T-helper 17 cell (primary cell): Measurements from ENCODE around the gene DIP2A. TPM values are rescaled to one million over a fixed set of nuclear protein-coding genes. Genes with fewer than 3 reads are reported as not detected.
A peak's percentile ranks its signal among the peaks of the same experiment; 100 is the strongest.

Experiments
- ATAC-seq: fragments of 150-1000 bp; cut with Tn5 transposase; 2 replicates; pipeline ENCODE4 v1.10.0; 2021; ENCODE audit warnings: mild to moderate bottlenecking, moderate library complexity
- DNase-seq, 3 donors: peaks; one replicate each; pipeline versions ENCODE4 v3.0.0 to v3.0.0-alpha.2; 2020 to 2021
- H3K9me3 ChIP-seq: one replicate; pipeline ENCODE4 v1.7.0; 2013; ENCODE audit warnings: low read length, mild to moderate bottlenecking; ENCODE audit not compliant: control insufficient read depth, poor library complexity, severe bottlenecking
- H3K27ac Mint-ChIP-seq: one replicate; pipeline ENCODE4 v1.8.0; 2022; ENCODE audit warnings: mild to moderate bottlenecking, moderate library complexity, mixed read lengths
- H3K27me3 Mint-ChIP-seq: one replicate; pipeline ENCODE4 v1.8.0; 2022; ENCODE audit warnings: mixed read lengths
- H3K36me3 Mint-ChIP-seq: one replicate; pipeline ENCODE4 v1.8.0; 2022; ENCODE audit warnings: low read depth, mixed read lengths
- H3K4me1 Mint-ChIP-seq: one replicate; pipeline ENCODE4 v1.8.0; 2022; ENCODE audit warnings: mild to moderate bottlenecking, mixed read lengths
- H3K4me3 Mint-ChIP-seq: one replicate; pipeline ENCODE4 v1.8.0; 2022; ENCODE audit warnings: mild to moderate bottlenecking, moderate library complexity, mixed read lengths
- total RNA-seq, 4 donors: library from RNA in 2 of 4; stranded (reverse) in 2 of 4; gene quantifications; one replicate each; pipeline ENCODE4 v1.2.3 and lab custom pipeline; 2022 to 2026

Gene DIP2A
- total RNA-seq, 2 donors from 2014 or later = 74.2 to 85.8 TPM

DNA sequence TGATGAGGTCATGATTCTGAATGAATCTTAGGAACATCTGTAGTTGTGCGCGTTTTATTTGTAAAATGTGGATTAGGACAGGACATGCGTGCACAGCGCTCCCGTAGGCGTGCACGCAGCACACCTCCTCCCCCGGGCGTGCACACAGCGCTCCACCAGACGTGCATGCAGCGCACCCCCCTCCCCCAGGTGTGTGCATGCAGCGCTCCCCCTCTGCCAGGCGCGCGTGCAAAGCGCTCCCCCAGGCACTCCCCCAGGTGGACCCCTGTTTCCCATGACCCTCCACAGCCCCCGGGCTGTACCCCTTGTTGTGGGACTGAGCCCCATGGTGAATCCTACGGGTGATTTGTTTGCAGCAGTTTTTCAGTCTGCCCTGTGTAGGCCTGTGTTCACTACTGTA lies 84.6 kb downstream of the DIP2A start:
- ATAC-seq (no peak), DNase-seq (no peak)
- Mint-ChIP-seq H3K4me1 (peaks cover 24% of the 10 kb centered on the region), H3K27ac (peak overlapping the region; percentile 87), H3K27me3 (no peaks in the 10 kb centered on the region), H3K4me3 (peak overlapping the region; percentile 61), H3K36me3 (peaks cover 11% of the 10 kb centered on the region)
- no peaks in the 10 kb centered on the region for H3K9me3 ChIP-seq

GRCh38 chr21:46544003-46544402 lies 85.3 kb downstream of the DIP2A start:
- DNase-seq (no peak), ATAC-seq (no peak)
- H3K36me3 Mint-ChIP-seq = peaks cover 13% of the 10 kb centered on the region
- H3K4me1 Mint-ChIP-seq = peaks cover 26% of the 10 kb centered on the region
- no peaks in the 10 kb centered on the region for H3K9me3 ChIP-seq
- H3K27ac Mint-ChIP-seq = peak overlapping the region; percentile 87
- H3K27me3 Mint-ChIP-seq = no peaks in the 10 kb centered on the region
- H3K4me3 Mint-ChIP-seq = peak overlapping the region; percentile 61

DNA sequence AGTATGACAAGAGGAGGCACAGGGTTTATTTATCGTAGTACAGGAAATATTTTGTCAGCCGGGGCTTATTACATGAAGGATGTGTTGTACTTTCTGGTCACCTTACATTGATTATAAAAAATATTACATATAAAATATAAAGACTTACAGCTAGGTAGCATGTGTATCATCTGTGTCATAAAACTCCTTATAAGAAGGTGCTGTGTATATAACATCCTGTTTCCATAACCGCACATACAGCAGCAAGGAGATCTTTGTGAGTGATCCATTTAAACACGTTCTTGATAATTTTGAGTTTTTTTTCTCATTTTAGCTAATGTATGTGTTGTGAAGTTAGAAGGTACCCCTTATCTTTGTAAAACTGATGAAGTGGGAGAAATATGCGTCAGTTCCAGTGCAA lies 86.1 kb downstream of the DIP2A start:
- Mint-ChIP-seq H3K4me3 (no peak overlapping the region), H3K36me3 (peaks cover 13% of the 10 kb centered on the region), H3K27ac (peak overlapping the region; percentile 87), H3K27me3 (no peaks in the 10 kb centered on the region), H3K4me1 (peaks cover 30% of the 10 kb centered on the region)
- DNase-seq (no peak), ATAC-seq (no peak)
- H3K9me3 ChIP-seq = no peaks in the 10 kb centered on the region

- no peak overlapping the region for H3K4me3 Mint-ChIP-seq
- peaks cover 31% of the 10 kb centered on the region for H3K4me1 Mint-ChIP-seq
- H3K9me3 ChIP-seq = no peaks in the 10 kb centered on the region
- H3K27me3 Mint-ChIP-seq = no peaks in the 10 kb centered on the region
- peaks cover 13% of the 10 kb centered on the region for H3K36me3 Mint-ChIP-seq
- ATAC-seq (no peak), DNase-seq (no peak)
- no peak overlapping the region for H3K27ac Mint-ChIP-seq
Measured at GRCh38 chr21:46545363-46545762, 86.7 kb downstream of the DIP2A start.

DNA sequence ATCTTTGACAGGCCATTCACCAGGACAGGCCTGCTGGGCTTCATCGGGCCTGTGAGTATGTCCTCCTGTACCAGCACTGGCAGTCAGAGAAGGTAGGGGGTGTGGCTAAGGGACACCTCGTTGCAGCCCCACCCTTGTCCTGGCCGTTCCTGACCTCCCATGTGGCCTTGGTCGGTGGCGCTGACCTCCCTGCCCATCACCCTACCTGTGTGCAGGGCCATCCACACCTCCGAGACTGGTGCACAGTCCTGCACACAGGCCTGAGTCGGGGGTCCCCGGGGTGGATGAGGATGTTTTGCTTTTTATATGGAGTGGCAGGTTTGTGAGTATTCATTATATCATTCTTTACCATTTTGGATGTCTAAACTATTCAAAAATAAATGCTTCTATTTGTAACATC lies 87.2 kb downstream of the DIP2A start:
- ATAC-seq (no peak), DNase-seq (no peak)
- Mint-ChIP-seq H3K27me3 (no peaks in the 10 kb centered on the region), H3K36me3 (peaks cover 11% of the 10 kb centered on the region), H3K4me1 (peaks cover 33% of the 10 kb centered on the region), H3K27ac (no peak overlapping the region), H3K4me3 (no peak overlapping the region)
- H3K9me3 ChIP-seq = no peaks in the 10 kb centered on the region

- Mint-ChIP-seq H3K4me3 (no peak overlapping the region), H3K36me3 (peaks cover 11% of the 10 kb centered on the region), H3K27ac (no peak overlapping the region), H3K27me3 (no peaks in the 10 kb centered on the region), H3K4me1 (peaks cover 37% of the 10 kb centered on the region)
- ATAC-seq (no peak), DNase-seq (no peak)
- no peaks in the 10 kb centered on the region for H3K9me3 ChIP-seq
Measured at GRCh38 chr21:46546799-46547198, 88.1 kb downstream of the DIP2A start.

DNA sequence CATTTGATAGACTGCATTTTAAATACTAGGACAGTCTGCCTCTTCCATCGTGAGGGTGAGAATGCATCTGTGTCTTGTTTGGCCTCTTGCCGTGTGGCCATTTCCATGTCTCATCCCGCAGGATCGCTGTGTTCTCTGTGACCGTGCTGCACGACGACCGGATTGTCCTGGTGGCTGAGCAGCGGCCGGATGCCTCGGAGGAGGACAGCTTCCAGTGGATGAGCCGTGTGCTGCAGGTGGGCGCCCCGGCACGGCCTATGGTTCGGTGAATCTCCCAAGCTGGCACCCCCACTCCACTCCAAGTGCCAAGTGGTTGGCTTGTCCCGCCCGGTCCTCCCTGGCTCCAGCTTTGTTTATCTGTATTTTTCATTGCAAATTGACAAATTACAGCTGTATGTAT lies 91.0 kb downstream of the DIP2A start:
- peak overlapping the region; percentile 99 for H3K27ac Mint-ChIP-seq
- H3K4me1 Mint-ChIP-seq = peaks cover 40% of the 10 kb centered on the region
- no peaks in the 10 kb centered on the region for H3K27me3 Mint-ChIP-seq
- no peaks in the 10 kb centered on the region for H3K9me3 ChIP-seq
- no peak for ATAC-seq
- H3K4me3 Mint-ChIP-seq = no peak overlapping the region
- peaks cover 11% of the 10 kb centered on the region for H3K36me3 Mint-ChIP-seq
- DNase-seq = no peak

DNA sequence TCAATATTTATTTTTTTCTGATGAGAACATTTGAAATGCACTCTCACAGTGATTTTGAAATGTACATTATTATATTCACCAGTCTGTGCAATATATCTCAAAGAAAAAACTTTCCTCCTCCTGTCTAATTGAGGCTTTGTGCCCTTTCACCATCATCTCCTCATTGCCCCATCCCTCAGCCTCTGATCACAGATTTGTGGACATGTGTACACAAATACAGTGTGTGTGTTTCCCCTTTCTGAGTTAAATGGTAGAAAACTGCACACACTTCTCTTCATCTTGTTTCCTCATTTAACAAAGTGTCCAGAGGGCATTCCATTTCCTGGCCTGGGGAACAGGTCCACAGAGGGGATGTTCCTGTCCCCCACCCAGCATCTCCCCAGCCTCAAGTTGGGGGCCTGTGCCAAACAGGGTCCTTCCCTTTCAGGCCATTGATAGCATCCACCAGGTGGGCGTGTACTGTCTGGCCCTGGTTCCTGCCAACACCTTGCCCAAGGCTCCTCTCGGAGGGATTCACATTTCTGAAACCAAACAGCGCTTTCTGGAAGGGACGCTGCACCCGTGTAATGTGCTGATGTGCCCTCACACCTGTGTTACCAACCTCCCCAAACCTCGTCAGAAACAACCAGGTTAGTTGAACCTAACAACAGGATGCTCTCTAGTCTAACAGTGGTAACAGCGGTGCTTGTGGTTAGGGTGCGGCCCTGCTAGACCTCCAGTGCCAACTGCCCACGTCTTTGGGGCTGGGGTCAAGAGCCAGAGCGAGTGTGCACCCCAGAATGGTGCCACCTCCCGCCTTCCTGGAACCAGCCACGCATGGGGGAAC lies 91.6 kb downstream of the DIP2A start:
- no peaks in the 10 kb centered on the region for H3K27me3 Mint-ChIP-seq
- H3K4me3 Mint-ChIP-seq = peak overlapping the region; percentile 67
- no peaks in the 10 kb centered on the region for H3K9me3 ChIP-seq
- peak; percentile 83 for ATAC-seq
- peaks cover 36% of the 10 kb centered on the region for H3K4me1 Mint-ChIP-seq
- peak in 2 of 3 donors; percentile 46 to 48 for DNase-seq
- peak overlapping the region; percentile 99 for H3K27ac Mint-ChIP-seq
- H3K36me3 Mint-ChIP-seq = peaks cover 8% of the 10 kb centered on the region

- H3K36me3 Mint-ChIP-seq = peaks cover 6% of the 10 kb centered on the region
- H3K27ac Mint-ChIP-seq = peak overlapping the region; percentile 99
- H3K4me1 Mint-ChIP-seq = peaks cover 36% of the 10 kb centered on the region
Measured at GRCh38 chr21:46551636-46552241, 93.0 kb downstream of the DIP2A start.

DNA sequence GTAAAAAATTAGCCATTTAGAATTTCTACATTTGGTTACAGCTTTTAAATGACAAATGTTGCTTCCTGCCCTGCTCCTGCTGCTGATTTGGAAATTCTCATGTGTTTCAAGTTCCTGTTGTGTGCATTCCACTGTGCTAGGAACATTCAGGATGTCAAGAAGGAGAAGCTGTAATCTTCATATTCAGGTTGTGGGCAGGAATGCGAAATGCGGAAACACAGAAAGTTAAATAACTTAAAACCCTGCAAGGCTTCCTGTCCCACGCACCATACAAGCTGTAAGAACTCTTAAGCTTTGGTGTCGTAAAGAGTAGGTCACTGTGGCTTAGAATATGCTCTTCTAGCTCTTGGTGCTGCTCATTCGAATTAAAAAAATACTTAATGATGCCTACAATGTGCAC lies 93.6 kb downstream of the DIP2A start:
- Mint-ChIP-seq H3K4me3 (peak overlapping the region; percentile 79), H3K27me3 (no peaks in the 10 kb centered on the region), H3K4me1 (peaks cover 38% of the 10 kb centered on the region), H3K27ac (peak overlapping the region; percentile 99), H3K36me3 (peaks cover 6% of the 10 kb centered on the region)
- H3K9me3 ChIP-seq = no peaks in the 10 kb centered on the region
- DNase-seq = no peak
- ATAC-seq = peak; percentile 61

More at GRCh38 chr21:46551636-46552241, 93.0 kb downstream of the DIP2A start:
- no peaks in the 10 kb centered on the region for H3K9me3 ChIP-seq
- H3K4me3 Mint-ChIP-seq = peak overlapping the region; percentile 79
- H3K27me3 Mint-ChIP-seq = no peaks in the 10 kb centered on the region
- DNase-seq = peak in 2 of 3 donors; percentile 17 to 24
- ATAC-seq = peak; percentile 19

- peaks cover 36% of the 10 kb centered on the region for H3K4me1 Mint-ChIP-seq
- ATAC-seq = no peak
Measured at GRCh38 chr21:46552865-46553379, 94.2 kb downstream of the DIP2A start.

DNA sequence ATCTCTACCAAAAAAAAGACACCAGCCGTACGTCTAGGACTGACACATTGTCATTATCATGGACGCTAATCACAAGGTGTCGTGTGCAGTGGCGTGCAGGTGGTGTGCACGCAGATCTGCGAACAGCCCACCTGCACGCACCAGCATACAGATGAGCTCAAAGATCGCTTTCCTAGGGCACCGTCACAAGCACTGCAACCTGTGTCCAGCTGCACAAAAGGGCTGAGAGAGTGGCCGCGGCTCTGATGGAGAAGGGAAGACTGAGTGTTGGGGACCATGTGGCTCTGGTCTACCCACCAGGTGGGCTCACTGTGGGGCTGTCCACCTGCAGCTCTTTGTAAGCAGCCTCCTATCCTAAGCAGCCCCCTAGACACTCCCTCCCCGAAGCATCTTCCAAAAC lies 95.3 kb downstream of the DIP2A start:
- H3K4me3 Mint-ChIP-seq = peak overlapping the region; percentile 45

More at GRCh38 chr21:46552865-46553379, 94.2 kb downstream of the DIP2A start:
- no peaks in the 10 kb centered on the region for H3K9me3 ChIP-seq
- H3K27me3 Mint-ChIP-seq = no peaks in the 10 kb centered on the region
- no peak for DNase-seq
- H3K27ac Mint-ChIP-seq = peak overlapping the region; percentile 99
- peaks cover 6% of the 10 kb centered on the region for H3K36me3 Mint-ChIP-seq
- H3K4me3 Mint-ChIP-seq = peak overlapping the region; percentile 79

GRCh38 chr21:46554431-46555224 lies 95.9 kb downstream of the DIP2A start:
- peak overlapping the region; percentile 99 for H3K27ac Mint-ChIP-seq

More for the DNA sequence above, 95.3 kb downstream of the DIP2A start:
- DNase-seq (no peak), ATAC-seq (no peak)
- Mint-ChIP-seq H3K36me3 (peaks cover 3% of the 10 kb centered on the region), H3K27me3 (no peaks in the 10 kb centered on the region), H3K4me1 (peaks cover 36% of the 10 kb centered on the region), H3K27ac (peak overlapping the region; percentile 99)
- no peaks in the 10 kb centered on the region for H3K9me3 ChIP-seq

More at GRCh38 chr21:46554431-46555224, 95.9 kb downstream of the DIP2A start:
- Mint-ChIP-seq H3K4me1 (peaks cover 39% of the 10 kb centered on the region), H3K4me3 (peak overlapping the region; percentile 45), H3K27me3 (no peaks in the 10 kb centered on the region), H3K36me3 (peaks cover 3% of the 10 kb centered on the region)
- no peak for ATAC-seq
- no peaks in the 10 kb centered on the region for H3K9me3 ChIP-seq
- DNase-seq = no peak
